NCI-H524 treated with DMSO at 0.1 percent for 48 hours (cell line): ENCODE data around the gene DHX40.
"Not testable (repeated sequence)": the region's sequence is repeated elsewhere in the genome, so short reads cannot be mapped to it uniquely, and the experiment has no call there.

Source experiments
- DNase-seq: peaks from one replicate; lab custom pipeline; 2025; lab: John Stamatoyannopoulos, UW

The DHX40 gene

GRCh38 chr17:59558953-59559352 lies 6.5 kb upstream of the DHX40 start:
- DNase-seq: no peak

DNA sequence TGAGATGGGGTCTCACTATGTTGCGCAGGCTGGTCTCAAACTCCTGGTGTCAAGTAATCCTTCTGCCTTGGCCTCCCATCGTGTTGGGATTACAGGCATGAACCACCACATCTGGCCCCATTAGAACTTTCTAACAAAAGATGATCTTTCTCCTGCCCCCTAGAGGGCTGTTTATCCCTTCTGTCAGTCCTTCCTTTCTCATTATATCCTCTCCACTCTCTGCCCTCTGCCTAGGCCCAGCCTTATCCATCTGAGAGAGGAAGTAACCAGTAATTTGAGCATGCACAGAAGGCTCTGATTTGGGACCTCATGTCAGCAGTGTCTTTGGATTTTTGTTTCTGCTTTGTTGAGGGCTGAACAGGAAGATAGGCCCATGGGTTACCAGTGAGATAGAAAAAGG lies 4.4 kb upstream of the DHX40 start:
- peak; percentile 58 for DNase-seq

- DNase-seq: peak; percentile 59
These were observed 532 bp downstream of the DHX40 start for GRCh38 chr17:59565959-59566324.

DNA sequence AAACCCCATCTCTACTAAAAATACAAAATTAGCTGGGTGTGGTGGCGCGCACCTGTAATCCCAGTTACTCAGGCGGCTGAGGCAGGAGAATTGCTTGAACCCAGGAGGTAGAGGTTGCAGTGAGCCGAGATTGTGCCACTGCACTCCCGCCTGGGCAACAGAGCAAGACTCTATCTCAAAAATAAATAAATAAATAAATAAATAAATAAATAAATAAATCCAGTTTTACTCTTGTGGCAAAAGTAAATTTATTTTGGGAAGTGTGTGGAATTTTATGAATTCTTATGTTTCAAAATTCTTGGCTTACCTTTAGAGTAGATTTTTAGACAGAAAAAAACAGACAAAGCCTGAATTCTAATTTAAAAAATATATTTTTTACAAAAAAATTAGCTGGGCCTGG lies 3.7 kb downstream of the DHX40 start:
- DNase-seq: not testable (repeated sequence)

DNA sequence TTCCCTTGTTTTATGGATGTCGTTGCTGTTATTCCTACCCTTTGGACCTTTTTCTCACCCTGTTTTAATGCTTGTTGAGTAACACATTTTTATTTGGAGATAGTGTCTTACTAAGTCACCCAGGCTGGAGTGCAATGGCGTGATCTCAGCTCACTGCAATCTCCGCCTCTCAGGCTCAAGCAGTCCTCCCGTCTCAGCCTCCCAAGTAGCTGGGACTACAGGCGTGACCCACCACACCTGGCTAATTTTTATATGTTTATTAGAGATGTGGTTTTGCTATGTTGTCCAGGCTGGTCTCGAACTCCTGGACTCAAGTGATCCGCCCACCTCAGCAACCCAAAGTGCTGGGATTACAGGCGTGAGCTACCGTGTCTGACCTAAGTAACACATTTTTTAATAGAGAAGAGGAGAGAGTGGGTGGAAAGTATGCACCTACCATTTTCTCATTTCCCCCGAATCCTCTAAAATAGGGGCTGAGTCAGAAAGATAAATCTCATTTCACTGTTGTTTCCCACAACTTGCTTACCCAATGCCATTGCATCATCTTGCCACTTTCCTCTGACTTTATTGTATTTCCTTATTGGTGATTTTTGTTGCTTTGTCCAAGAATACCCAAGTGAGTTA lies 7.0 kb downstream of the DHX40 start:
- DNase-seq: no peak

DNA sequence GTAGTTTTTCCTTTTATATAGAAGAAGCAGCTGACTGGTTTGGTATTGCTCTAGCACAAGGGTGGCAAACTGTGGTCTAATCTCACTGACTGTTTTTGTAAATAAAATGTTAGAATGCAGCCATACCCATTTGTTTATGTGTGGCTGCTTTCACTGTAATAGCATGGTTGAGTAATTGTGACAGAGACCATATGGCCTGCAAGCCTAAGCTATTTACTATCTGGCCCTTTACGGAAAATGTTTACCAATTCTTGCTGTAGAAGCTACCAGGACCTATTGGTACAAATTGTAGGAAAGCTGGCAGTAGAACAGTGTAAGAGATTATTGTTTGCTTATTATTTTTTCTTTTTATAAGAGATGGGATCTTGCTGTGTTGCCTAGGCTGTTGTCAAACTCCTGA lies 18.8 kb downstream of the DHX40 start:
- not testable (repeated sequence) for DNase-seq

GRCh38 chr17:59600169-59600568 lies 34.8 kb downstream of the DHX40 start:
- no peak for DNase-seq

DNA sequence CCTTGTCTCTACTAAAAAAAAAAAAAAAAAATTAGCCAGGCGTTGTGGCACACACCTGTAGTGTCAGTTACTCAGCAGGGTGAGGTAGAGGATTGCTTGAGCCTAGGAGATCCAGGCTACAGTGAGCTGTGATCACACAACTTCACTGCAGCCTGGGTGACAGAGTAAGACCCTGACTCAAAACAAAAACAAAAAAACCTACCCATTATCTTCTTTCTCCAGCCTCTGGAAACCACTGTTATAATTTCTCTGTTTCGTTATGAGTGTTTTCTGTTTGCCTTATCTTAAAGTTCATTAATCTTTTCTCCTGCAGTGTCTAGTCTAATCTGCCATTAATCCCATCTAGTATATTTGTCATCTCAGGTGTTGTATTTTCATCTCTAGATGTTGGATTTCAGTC lies 35.7 kb downstream of the DHX40 start:
- no peak for DNase-seq

DNA sequence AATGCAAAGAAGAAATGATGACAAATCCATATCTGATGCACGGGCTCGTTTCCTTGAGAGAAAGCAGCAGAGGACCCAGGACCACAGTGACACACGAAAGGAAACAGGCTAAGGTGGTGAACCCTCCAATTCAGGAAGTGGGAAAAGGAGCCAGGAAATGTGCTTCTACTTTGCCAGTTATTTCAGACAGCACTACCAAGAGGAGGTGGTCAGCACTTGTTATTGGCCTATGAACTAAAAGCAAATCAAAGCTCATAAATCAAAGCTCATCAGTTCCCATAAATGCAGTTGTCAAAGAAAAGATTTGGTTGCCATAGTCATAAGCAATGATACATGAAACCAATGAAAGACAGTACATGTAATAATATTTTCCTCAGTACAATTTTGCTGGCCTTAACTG lies 41.7 kb downstream of the DHX40 start:
- DNase-seq: no peak

DNA sequence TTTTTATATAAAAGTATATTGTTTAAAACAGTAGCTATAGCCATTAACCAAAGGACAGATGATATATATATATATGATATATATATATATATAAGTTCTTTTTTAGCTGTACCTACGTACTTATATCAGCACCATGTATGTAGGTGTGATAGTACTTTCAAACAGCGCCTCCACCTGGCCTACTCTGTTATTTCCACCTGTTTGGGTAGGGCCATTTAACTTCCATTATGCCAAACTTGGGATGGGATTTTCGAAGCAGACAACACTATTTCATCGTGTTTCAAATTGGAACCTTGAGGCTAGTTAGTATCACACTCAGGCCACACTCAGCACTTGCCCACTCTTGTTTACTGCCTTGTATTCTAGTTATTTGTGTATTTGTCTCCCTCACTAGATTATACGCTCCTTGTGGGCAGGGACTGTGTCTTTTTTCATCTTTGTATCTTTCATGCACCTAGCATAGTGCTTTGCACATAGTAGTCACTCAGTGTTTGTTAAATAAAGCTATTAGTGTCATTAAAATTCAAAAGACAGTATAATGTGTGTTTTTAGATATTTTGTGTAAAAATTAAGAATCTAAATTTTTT lies 42.5 kb downstream of the DHX40 start:
- DNase-seq: no peak

DNA sequence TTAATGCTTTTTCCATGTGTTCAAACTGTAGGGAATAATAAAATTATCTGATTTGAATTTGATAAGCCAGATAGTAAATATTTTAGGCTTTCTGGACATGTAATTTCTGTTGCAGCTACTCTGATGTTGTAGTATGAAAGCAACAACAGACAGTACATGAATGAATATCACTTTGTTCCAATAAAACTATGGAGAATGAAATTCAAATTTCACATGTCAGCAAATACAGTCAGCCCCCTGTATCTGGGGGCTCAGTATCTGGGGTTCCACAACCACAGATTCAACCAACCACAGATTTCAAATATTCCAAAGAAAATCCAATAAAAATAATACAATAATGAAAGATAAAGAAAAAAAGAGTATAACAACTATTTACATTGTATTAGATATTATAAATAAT lies 46.1 kb downstream of the DHX40 start:
- DNase-seq: no peak

GRCh38 chr17:59616253-59616920 lies 51.0 kb downstream of the DHX40 start:
- DNase-seq: no peak

GRCh38 chr17:59617156-59617732 lies 51.8 kb downstream of the DHX40 start:
- no peak for DNase-seq

GRCh38 chr17:59619035-59619297 lies 53.6 kb downstream of the DHX40 start:
- DNase-seq: no peak

DNA sequence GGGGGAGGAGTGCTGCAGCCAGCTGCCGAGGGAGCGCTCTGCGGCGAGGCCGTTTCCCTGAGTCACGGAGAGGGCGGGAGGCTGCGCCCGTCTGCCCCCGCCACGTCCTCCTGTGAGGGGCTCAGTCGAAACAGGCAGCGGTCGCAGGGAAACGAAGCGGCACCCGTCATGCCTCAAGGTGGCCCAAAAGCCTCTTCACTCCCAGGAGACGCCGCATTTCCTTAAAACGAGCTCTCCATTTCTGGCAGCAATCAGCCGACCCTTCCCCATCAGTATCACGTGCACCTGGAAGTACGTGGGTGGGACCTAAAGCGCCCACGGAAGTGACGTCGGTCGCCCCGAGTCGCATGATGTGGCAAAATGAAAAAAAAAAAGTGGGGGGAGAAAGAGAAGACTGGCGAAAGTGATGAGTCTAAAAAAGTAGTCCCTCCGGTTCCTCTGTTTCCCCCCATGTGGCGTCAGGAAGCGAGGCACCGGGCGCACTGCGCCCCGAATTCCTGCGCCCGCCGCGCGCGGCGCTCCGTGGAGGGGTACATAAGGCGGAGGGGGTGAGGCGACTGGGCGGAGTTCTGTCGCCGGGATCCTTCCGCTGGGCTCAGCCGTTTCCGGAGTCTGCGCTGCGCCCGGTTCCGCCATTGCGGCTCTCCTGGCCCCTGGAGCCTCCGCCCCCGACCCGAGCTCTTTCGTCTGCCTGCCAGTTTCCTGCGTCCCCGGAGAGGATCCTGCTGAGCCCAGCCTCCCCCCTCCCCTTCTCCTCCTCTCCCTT lies 54.1 kb downstream of the DHX40 start, which contains the start of gene CLTC:
CLTC (plus strand) TSS at position 598 of the 766 bp plus-strand sequence. CDS start 237 bp downstream, outside the sequence.
- DNase-seq: peak; percentile 89

GRCh38 chr17:59620064-59620359 lies 54.6 kb downstream of the DHX40 start:
- no peak for DNase-seq

DNA sequence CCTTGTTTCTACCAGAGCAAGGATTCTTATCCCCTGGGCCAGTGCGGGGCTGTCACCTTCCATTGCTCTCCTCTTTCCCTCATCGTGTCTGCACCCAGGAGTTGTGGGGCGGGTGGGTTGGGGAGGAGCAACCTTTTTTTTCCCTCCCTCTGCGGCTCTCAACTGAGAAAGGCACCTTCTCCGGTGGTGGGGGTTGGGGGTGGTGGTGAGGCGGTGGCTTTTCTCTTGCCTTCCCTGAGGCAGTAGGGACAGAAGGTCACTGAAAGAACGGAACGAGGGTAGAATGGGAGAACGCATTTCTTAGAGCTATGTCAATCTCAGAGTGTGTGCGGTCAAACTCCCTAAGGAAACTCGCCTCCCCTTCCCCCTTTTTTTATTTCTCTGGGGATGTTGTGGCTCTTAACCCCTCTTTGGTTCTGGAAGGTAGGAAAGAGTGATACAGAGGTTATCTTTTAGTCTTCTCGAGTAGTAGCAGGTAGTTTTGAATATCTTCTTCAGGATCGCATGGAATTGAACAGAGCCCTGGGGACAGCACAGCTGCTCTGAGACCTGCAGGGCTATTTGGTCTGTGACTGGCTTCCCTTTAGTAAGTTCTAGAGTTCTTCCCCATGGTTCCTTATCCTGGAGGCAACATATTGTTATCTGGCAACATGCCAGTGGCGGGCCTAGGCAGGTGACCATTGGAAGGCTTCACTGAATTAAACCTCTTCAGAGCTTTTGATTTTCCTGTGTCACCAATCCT lies 55.3 kb downstream of the DHX40 start:
- DNase-seq: no peak

DNA sequence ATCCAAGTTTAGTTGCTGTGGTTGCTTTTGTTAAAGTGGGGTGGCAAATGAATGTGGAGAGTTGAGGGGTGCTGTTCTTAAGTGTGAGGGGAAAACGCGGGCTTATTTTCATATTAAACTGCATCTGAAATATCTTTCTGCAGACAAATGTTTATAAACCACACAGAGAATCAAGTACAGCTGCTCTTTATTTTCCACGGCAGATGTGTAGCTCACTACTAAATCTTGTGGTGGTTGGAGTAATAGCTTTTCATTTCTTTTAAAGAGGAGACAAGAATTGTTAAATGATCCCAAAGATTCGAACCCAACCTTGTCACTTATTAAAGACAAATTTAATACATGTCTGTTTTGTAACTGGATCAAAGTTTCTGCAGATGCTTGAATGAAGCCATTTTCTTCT lies 56.4 kb downstream of the DHX40 start:
- DNase-seq: no peak

DNA sequence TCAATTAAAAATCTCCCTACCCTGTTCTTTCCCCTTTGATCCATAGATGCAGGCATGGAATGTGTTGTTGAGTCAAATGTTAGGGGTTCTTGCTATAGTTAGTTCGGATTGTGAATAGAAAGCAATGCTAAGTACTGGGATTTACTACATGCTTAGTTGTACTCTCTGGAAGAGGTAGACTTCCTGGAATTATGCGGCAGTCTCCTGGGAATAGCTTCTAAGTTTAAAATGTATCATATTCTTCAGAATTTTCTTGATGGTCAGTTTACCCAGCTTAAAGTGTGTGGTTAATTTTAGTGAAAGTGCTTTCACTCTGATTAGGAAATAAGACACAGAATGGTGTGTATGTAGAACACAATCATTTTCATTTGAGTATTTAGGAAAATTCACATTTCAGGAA lies 57.7 kb downstream of the DHX40 start:
- no peak for DNase-seq

DNA sequence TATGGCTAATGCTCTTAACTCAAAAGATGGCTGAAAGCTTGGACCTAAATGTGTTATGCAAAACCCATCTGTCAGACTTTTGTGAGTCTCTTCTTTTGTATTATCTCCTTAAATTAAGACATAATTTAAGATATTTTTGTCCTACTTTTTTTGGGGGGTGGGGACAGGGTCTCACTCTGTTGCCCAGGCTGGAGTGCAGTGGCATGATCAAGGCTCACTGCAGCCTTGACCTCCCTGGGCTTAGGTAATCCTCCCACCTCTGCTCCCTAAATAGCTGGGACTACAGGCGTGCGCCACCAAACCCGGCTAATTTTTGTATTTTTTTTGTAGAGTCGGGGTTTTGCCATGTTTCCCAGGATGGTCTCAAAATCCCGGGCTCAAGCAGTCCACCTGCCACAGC lies 61.3 kb downstream of the DHX40 start:
- no peak for DNase-seq

DNA sequence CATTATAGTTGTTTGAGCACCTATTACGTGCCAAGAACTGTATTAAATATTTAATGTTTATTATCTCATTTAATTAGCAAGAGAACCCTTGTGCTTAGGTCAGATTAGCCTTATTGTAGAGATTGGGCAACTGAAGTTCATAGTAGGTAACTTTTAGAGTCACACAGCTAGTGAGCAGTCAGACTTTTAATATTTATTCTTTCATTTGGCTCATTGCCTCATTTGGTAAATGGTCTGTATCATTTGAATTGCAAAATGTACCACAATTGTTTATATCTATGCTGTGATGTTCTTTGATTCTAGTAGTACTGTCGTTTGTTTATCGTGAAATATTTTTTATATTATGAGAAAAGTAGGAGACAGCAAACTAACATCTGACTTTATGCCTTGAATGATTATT lies 61.9 kb downstream of the DHX40 start:
- no peak for DNase-seq

DNA sequence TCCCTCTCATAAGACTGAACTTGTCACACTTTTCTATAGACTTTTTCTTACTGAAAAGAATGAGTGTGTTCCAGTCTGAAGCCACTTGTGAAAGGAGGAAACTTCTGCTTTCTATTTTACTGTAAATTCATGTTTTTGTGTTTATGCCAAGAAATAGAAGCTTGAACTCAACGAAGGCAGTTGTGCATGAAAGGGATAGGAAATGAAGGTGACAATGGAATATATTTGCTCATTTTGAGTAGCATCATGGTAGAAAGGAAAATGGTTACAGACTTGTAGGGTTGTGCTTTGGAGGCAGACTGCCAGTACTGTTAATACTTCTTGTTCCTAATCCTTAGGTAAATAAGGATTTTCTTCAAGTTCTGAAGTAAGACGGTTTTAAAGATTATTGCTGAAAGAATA lies 62.4 kb downstream of the DHX40 start:
- DNase-seq: no peak
